Measurements from ENCODE around the gene POLA2. TPM values are rescaled to one million over a fixed set of nuclear protein-coding genes. Genes with fewer than 3 reads are reported as not detected.

POLA2 gene
- total and polyA plus RNA-seq, 7 experiments from 2014 or later: 9.0 to 51.6 (median 16.0) TPM

DNA sequence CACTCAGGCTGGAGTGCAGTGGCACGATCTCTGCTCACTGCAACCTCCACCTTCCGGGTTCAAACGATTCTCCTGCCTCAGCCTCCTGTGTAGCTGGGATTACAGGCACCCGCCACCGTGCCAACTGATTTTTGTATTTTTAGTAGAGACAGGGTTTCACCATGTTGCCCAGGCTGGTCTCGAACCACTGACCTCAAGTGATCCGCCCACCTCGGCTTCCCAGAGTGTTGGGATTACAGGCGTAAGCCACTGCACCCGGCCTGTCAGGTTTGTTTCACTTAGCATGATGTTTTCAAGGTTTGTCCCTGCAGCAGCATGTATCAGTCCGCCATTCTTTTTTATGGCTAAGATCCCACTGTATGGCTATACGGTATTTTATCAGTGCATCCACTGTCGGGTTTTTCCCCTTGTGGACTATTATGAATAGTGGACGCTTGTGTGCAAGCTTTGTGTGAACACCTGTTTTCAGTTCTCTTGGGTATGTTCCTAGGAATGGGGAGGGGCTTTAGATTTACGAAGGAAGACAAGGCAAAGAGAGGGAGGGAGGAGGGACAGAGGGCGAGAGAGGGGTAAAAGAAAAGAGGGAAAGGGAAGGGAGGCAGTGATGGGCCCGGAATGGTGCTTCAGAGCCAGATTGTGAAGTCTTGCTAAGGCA lies 39.0 kb downstream of the POLA2 start:
- H3K4me3 ChIP-seq (ENCODE audit: low read length): no peak overlapping the region
- no peak for DNase-seq
- no peak overlapping the region for H3K27ac ChIP-seq (ENCODE audit: low read depth, low read length)
- Mint-ChIP-seq H3K27ac (peak overlapping the region in 1 of 9 donors; percentile 55), H3K9me3 (peaks cover 0 to under 1% (median 0%) of the 10 kb centered on the region in 11 donors), H3K36me3 (peaks cover 0 to 15% (median 4%) of the 10 kb centered on the region in 5 donors), H3K4me1 (peaks cover 0 to 2% (median 0%) of the 10 kb centered on the region in 7 donors), H3K4me3 (no peak overlapping the region), H3K27me3 (no peaks in the 10 kb centered on the region)
- H3K9me3 ChIP-seq (ENCODE audit: control insufficient read depth in 2 of 3, low read length in 3 of 3): no peaks in the 10 kb centered on the region
- POLR2A ChIA-PET: no interaction called here
- intact Hi-C loops (cut with micrococcal nuclease): no loop called here
- no peaks in the 10 kb centered on the region for H3K4me1 ChIP-seq (ENCODE audit: control insufficient read depth in 2 of 2, insufficient read depth in 2 of 2, low read length in 2 of 2)
- CTCF ChIA-PET: interaction anchor here (0.7 kb wide), 1 partner anchor 30 kb away, joined by 3 read pairs; no protein-coding TSS in a partner anchor
- H3K27me3 ChIP-seq (ENCODE audit: control insufficient read depth in 2 of 2, insufficient read depth in 2 of 2, low read length in 2 of 2): no peaks in the 10 kb centered on the region
- no peak for ATAC-seq
- H3K36me3 ChIP-seq (ENCODE audit: control insufficient read depth in 2 of 3, insufficient read depth in 3 of 3, low read length in 3 of 3): peaks cover 0 to 26% (median 0%) of the 10 kb centered on the region in 3 experiments

DNA sequence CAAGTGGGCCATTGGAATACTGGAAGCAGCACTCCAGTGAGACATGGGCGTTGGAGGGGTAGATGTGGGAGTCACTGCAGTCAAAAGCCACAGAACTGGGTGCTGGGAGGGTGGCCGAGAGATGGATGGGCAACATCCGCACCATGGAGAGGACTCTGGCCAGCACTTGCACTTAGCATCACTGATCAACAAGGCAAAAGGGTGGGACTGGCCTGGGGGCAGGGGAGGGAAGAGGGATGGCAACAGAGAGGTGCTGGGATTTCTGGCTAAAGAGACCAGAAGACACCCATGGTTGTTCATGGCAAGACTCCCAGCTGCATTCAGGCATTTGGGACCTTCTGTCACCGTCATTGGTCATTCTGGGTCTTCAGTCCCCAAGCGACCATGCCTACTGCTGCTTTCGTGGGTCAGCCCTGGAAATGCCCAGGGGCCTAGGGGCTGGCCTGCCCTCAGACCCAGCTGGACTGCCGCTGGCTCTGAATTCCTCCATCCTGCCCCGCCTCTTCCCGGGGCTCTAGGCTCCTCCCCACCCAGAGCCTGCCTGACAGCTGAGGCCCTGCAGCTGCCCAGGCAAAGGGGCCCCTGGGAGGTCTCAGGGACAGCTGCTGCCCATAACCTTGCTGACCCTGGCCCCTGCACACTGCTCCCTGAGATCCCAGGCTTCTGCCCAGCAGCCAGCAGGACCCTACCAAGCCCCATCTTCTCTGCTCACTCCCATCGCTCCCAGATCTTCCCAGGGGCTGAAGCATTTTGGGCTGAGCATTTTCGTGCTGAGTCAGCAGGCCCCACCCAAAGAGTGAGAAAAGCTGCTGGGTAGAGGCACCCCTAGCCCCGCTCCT lies 39.9 kb downstream of the POLA2 start:
- DNase-seq: no peak
- ATAC-seq: no peak
- Mint-ChIP-seq H3K36me3 (peaks cover 0 to 10% (median 4%) of the 10 kb centered on the region in 5 donors), H3K9me3 (no peaks in the 10 kb centered on the region), H3K27ac (no peak overlapping the region), H3K27me3 (no peaks in the 10 kb centered on the region), H3K4me3 (no peak overlapping the region), H3K4me1 (peaks cover 0 to 2% (median 0%) of the 10 kb centered on the region in 7 donors)
- no peak overlapping the region for H3K27ac ChIP-seq (ENCODE audit: low read depth, low read length)
- H3K4me1 ChIP-seq (ENCODE audit: control insufficient read depth in 2 of 2, insufficient read depth in 2 of 2, low read length in 2 of 2): no peaks in the 10 kb centered on the region
- intact Hi-C loops (cut with micrococcal nuclease): no loop called here
- no peak overlapping the region for H3K4me3 ChIP-seq (ENCODE audit: low read length)
- ChIA-PET CTCF (no interaction called here), POLR2A (no interaction called here)
- no peaks in the 10 kb centered on the region for H3K9me3 ChIP-seq (ENCODE audit: control insufficient read depth in 2 of 3, low read length in 3 of 3)
- H3K27me3 ChIP-seq (ENCODE audit: control insufficient read depth in 2 of 2, insufficient read depth in 2 of 2, low read length in 2 of 2): no peaks in the 10 kb centered on the region
- peaks cover 0 to 16% (median 0%) of the 10 kb centered on the region in 3 experiments for H3K36me3 ChIP-seq (ENCODE audit: control insufficient read depth in 2 of 3, insufficient read depth in 3 of 3, low read length in 3 of 3)

DNA sequence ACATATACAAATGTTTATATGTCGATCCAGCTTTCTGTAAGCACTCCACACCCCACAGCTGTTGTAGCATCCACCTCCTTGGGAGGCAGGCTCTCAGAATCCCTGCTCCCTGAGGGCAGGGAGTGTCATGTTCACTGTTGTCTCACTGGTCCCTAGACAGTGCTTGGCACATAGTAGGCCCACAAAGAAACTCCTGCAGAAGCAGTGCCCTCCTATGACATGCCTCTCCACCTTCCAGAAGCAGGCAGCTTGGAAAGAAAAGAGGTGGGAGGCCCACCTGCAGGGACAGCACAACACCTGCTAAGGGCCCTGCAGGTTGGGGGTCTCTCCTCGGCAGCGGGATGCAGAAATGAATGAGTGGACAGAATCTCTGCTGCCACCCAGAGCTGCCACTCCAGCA lies 41.8 kb downstream of the POLA2 start:
- Mint-ChIP-seq H3K27ac (no peak overlapping the region), H3K9me3 (no peaks in the 10 kb centered on the region), H3K4me3 (no peak overlapping the region), H3K36me3 (peaks cover 0 to 8% (median 4%) of the 10 kb centered on the region in 5 donors), H3K27me3 (no peaks in the 10 kb centered on the region), H3K4me1 (peaks cover 0 to 2% (median 0%) of the 10 kb centered on the region in 7 donors)
- H3K36me3 ChIP-seq (ENCODE audit: control insufficient read depth in 2 of 3, insufficient read depth in 3 of 3, low read length in 3 of 3): peaks cover 0 to 2% (median 0%) of the 10 kb centered on the region in 3 experiments
- no peak for DNase-seq
- CTCF ChIA-PET: no interaction called here
- H3K27ac ChIP-seq (ENCODE audit: low read depth, low read length): no peak overlapping the region
- H3K9me3 ChIP-seq (ENCODE audit: control insufficient read depth in 2 of 3, low read length in 3 of 3): no peaks in the 10 kb centered on the region
- intact Hi-C loops (cut with micrococcal nuclease): no loop called here
- no peaks in the 10 kb centered on the region for H3K27me3 ChIP-seq (ENCODE audit: control insufficient read depth in 2 of 2, insufficient read depth in 2 of 2, low read length in 2 of 2)
- no peak overlapping the region for H3K4me3 ChIP-seq (ENCODE audit: low read length)
- POLR2A ChIA-PET: no interaction called here
- ATAC-seq: no peak
- H3K4me1 ChIP-seq (ENCODE audit: control insufficient read depth in 2 of 2, insufficient read depth in 2 of 2, low read length in 2 of 2): no peaks in the 10 kb centered on the region

DNA sequence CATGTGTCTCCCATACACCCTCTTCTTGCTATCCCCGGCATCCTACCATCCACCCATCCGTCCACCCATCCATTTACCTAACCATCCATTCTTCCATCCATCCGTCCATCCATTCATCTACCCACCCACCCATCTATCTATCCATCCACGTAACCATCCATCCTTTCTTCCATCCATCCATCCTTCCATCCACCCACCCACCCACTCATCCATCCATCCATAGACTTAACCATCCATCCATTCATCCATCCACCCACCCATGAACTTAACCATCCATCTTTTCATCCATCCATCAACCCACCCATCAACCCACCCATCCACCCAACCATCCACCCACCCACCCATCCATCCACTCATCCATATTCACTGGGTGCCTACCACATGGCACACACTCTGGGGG lies 42.3 kb downstream of the POLA2 start:
- Histone ChIP-seq H3K36me3 (ENCODE audit: control insufficient read depth in 2 of 3, insufficient read depth in 3 of 3, low read length in 3 of 3) (no peaks in the 10 kb centered on the region), H3K4me1 (ENCODE audit: control insufficient read depth in 2 of 2, insufficient read depth in 2 of 2, low read length in 2 of 2) (no peaks in the 10 kb centered on the region), H3K9me3 (ENCODE audit: control insufficient read depth in 2 of 3, low read length in 3 of 3) (no peaks in the 10 kb centered on the region), H3K27ac (ENCODE audit: low read depth, low read length) (no peak overlapping the region), H3K4me3 (ENCODE audit: low read length) (no peak overlapping the region), H3K27me3 (ENCODE audit: control insufficient read depth in 2 of 2, insufficient read depth in 2 of 2, low read length in 2 of 2) (no peaks in the 10 kb centered on the region)
- DNase-seq: no peak
- ChIA-PET CTCF (interaction anchor here (0.6 kb wide), 1 partner anchor 104 kb away, joined by 3 read pairs; no protein-coding TSS in a partner anchor), POLR2A (interaction anchor here (1.2 kb wide), 1 partner anchor 12 kb away, joined by 3 read pairs; no protein-coding TSS in a partner anchor)
- Mint-ChIP-seq H3K27ac (no peak overlapping the region), H3K36me3 (peaks cover 0 to 8% (median 4%) of the 10 kb centered on the region in 5 donors), H3K9me3 (no peaks in the 10 kb centered on the region), H3K4me1 (peaks cover 0 to 2% (median 0%) of the 10 kb centered on the region in 7 donors), H3K27me3 (no peaks in the 10 kb centered on the region), H3K4me3 (no peak overlapping the region)
- no peak for ATAC-seq
- intact Hi-C loops (cut with micrococcal nuclease): no loop called here

DNA sequence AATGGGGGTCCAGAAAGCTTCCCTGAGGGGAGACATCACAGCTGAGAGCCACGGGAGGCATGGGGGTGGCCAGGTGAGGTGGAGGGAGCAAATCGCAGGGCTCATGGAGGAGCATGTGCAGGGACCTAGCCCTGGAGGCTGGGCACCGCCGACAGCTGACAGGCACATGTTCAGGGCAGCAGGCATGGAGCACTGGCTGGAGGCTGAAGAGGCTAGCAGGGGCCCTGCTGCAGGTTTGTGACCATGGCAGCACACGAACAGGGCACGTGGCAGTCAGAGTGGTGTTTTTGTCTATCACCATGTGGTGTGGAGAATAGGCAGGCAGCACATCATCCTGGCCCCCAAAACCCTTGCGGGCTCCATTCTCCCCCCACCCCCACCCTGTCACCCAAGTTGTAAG lies 42.9 kb downstream of the POLA2 start:
- DNase-seq (no peak), ATAC-seq (no peak)
- Mint-ChIP-seq H3K4me1 (peaks cover 0 to 2% (median 0%) of the 10 kb centered on the region in 7 donors), H3K27me3 (no peaks in the 10 kb centered on the region), H3K9me3 (no peaks in the 10 kb centered on the region), H3K36me3 (peaks cover 0 to 8% (median 4%) of the 10 kb centered on the region in 5 donors), H3K27ac (no peak overlapping the region), H3K4me3 (no peak overlapping the region)
- no peaks in the 10 kb centered on the region for H3K36me3 ChIP-seq (ENCODE audit: control insufficient read depth in 2 of 3, insufficient read depth in 3 of 3, low read length in 3 of 3)
- POLR2A ChIA-PET: interaction anchor here (1.2 kb wide), 1 partner anchor 12 kb away, joined by 3 read pairs; no protein-coding TSS in a partner anchor
- no peaks in the 10 kb centered on the region for H3K9me3 ChIP-seq (ENCODE audit: control insufficient read depth in 2 of 3, low read length in 3 of 3)
- no peak overlapping the region for H3K4me3 ChIP-seq (ENCODE audit: low read length)
- CTCF ChIA-PET: interaction anchor here (0.6 to 1.1 kb wide), 2 partner anchors 28 to 105 kb away, joined by 3 read pairs; no protein-coding TSS in a partner anchor
- H3K27me3 ChIP-seq (ENCODE audit: control insufficient read depth in 2 of 2, insufficient read depth in 2 of 2, low read length in 2 of 2): no peaks in the 10 kb centered on the region
- intact Hi-C loops (cut with micrococcal nuclease): no loop called here
- H3K4me1 ChIP-seq (ENCODE audit: control insufficient read depth in 2 of 2, insufficient read depth in 2 of 2, low read length in 2 of 2): no peaks in the 10 kb centered on the region
- H3K27ac ChIP-seq (ENCODE audit: low read depth, low read length): no peak overlapping the region

DNA sequence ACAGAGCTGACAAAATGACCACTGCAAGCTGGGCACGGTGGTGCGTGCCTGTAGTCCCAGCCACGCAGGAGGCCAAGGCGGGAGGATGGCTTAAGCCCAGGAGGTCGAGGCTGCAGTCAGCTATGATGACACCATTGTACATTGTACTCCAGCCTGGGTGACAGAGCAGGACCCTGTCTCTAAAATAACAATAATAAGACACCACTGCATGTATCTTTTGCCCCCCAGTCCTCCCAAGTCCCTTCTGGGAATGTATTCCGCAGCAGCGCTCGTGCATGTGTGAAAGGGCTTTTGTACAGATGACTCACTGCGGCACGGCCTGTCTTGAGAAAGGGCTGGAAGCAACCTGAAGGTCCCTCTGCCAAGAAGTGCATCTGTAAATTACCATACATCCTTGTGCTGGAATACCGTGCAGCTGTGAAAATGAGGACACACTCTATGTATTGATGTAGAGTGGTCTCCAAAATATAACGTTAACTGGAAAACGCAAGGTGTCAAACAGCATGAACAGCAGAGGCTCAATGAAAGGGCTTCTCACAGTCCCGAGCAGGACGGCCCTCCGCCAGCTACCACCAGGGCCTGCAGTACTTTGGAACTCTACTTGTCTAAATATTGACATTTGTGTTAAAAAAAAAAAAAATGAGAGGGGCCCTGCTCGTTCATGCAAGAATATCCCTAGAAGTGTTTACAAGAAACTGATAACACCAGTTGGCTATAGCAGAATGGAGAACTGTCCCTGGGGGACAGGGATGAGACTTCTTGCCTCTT lies 43.9 kb downstream of the POLA2 start:
- CTCF ChIA-PET: interaction anchor here (1.1 kb wide), 1 partner anchor 27 kb away, joined by 3 read pairs; no protein-coding TSS in a partner anchor
- no peak overlapping the region for H3K27ac ChIP-seq (ENCODE audit: low read depth, low read length)
- POLR2A ChIA-PET: interaction anchor here (0.7 to 1.2 kb wide), 2 partner anchors 13 to 352 kb away, joined by 3 read pairs; no protein-coding TSS in a partner anchor
- H3K9me3 ChIP-seq (ENCODE audit: control insufficient read depth in 2 of 3, low read length in 3 of 3): no peaks in the 10 kb centered on the region
- Mint-ChIP-seq H3K4me1 (peaks cover 0 to 2% (median 0%) of the 10 kb centered on the region in 7 donors), H3K36me3 (peaks cover 0 to 8% (median 4%) of the 10 kb centered on the region in 5 donors), H3K27me3 (no peaks in the 10 kb centered on the region), H3K9me3 (no peaks in the 10 kb centered on the region), H3K27ac (no peak overlapping the region), H3K4me3 (no peak overlapping the region)
- ATAC-seq (no peak), DNase-seq (no peak)
- no peaks in the 10 kb centered on the region for H3K36me3 ChIP-seq (ENCODE audit: control insufficient read depth in 2 of 3, insufficient read depth in 3 of 3, low read length in 3 of 3)
- intact Hi-C loops (cut with micrococcal nuclease): no loop called here
- H3K27me3 ChIP-seq (ENCODE audit: control insufficient read depth in 2 of 2, insufficient read depth in 2 of 2, low read length in 2 of 2): no peaks in the 10 kb centered on the region
- no peaks in the 10 kb centered on the region for H3K4me1 ChIP-seq (ENCODE audit: control insufficient read depth in 2 of 2, insufficient read depth in 2 of 2, low read length in 2 of 2)
- no peak overlapping the region for H3K4me3 ChIP-seq (ENCODE audit: low read length)

Measured in naive thymus-derived CD4-positive, alpha-beta T cell (primary cell).